ENCODE results near the gene TUBB1. TPM values are rescaled to one million over a fixed set of nuclear protein-coding genes. Genes with fewer than 3 reads are reported as not detected.

TUBB1 gene
- total RNA-seq, 2 experiments from 2014 or later: not detected

- Mint-ChIP-seq H3K9me3 (no peaks in the 10 kb centered on the region), H3K4me1 (ENCODE audit: low read depth) (peaks cover 39% of the 10 kb centered on the region), H3K4me3 (no peak overlapping the region), H3K27me3 (no peaks in the 10 kb centered on the region), H3K27ac (no peak overlapping the region), H3K36me3 (ENCODE audit: low read depth) (no peaks in the 10 kb centered on the region)
- DNase-seq (no peak), ATAC-seq (no peak)
- no peak for TF ChIP-seq CTCF (IDR thresholded peaks at IDR 0.05)
- intact Hi-C loops (cut with micrococcal nuclease): no loop called here
- ChIA-PET POLR2A (interaction anchor here (0.7 to 1.4 kb wide), 6 partner anchors 9 to 19 kb away, joined by 3 to 5 read pairs (median 3); partner anchors contain the start of gene ATP5F1E), CTCF (interaction anchor here (0.9 kb wide), 1 partner anchor 12 kb away, joined by 3 read pairs; no protein-coding TSS in a partner anchor)
Measured at GRCh38 chr20:59014680-59015389, 4.4 kb upstream of the TUBB1 start.

DNA sequence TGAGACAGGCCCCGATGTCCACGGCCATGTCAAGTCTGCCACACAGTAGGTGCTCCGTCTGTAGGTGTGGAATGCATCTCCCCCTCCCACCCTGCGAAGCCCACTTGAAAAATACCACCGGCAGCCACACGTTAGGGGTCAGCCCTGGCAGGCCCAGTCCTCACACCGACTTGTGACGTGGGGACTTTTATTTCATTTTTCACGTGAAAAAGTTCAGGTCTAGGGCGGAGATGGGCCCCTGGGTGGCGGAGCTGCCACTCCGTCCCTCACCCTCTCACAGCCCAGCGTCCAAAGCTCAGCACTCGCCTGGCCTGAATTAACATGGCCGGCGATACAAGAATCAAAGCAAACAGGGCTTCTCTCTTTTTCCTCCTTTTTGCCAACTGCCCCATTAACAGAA is 3.8 kb upstream of the TUBB1 start:
- no peak overlapping the region for H3K27ac Mint-ChIP-seq
- H3K36me3 Mint-ChIP-seq (ENCODE audit: low read depth): no peaks in the 10 kb centered on the region
- no peak for ATAC-seq
- intact Hi-C loops (cut with micrococcal nuclease): no loop called here
- no peaks in the 10 kb centered on the region for H3K27me3 Mint-ChIP-seq
- H3K9me3 Mint-ChIP-seq: no peaks in the 10 kb centered on the region
- CTCF ChIA-PET: interaction anchor here (0.9 kb wide), 1 partner anchor 11 kb away, joined by 3 read pairs; no protein-coding TSS in a partner anchor
- DNase-seq: no peak
- peaks cover 39% of the 10 kb centered on the region for H3K4me1 Mint-ChIP-seq (ENCODE audit: low read depth)
- no peak for TF ChIP-seq CTCF (IDR thresholded peaks at IDR 0.05)
- no peak overlapping the region for H3K4me3 Mint-ChIP-seq
- POLR2A ChIA-PET: interaction anchor here (1.0 to 1.3 kb wide), 3 partner anchors 13 to 19 kb away, joined by 3 to 5 read pairs (median 3); partner anchors contain the start of gene ATP5F1E

GRCh38 chr20:59015812-59016711 is 3.2 kb upstream of the TUBB1 start:
- intact Hi-C loops (cut with micrococcal nuclease): no loop called here
- Mint-ChIP-seq H3K27ac (peak overlapping the region; percentile 57), H3K4me1 (ENCODE audit: low read depth) (peaks cover 42% of the 10 kb centered on the region), H3K9me3 (no peaks in the 10 kb centered on the region), H3K4me3 (no peak overlapping the region), H3K36me3 (ENCODE audit: low read depth) (no peaks in the 10 kb centered on the region), H3K27me3 (no peaks in the 10 kb centered on the region)
- ChIA-PET CTCF (no interaction called here), POLR2A (interaction anchor here (1.2 to 1.3 kb wide), 2 partner anchors 16 to 20 kb away, joined by 3 to 5 read pairs; partner anchors contain the start of gene ATP5F1E)
- TF ChIP-seq CTCF (IDR thresholded peaks at IDR 0.05): no peak
- ATAC-seq (no peak), DNase-seq (no peak)

DNA sequence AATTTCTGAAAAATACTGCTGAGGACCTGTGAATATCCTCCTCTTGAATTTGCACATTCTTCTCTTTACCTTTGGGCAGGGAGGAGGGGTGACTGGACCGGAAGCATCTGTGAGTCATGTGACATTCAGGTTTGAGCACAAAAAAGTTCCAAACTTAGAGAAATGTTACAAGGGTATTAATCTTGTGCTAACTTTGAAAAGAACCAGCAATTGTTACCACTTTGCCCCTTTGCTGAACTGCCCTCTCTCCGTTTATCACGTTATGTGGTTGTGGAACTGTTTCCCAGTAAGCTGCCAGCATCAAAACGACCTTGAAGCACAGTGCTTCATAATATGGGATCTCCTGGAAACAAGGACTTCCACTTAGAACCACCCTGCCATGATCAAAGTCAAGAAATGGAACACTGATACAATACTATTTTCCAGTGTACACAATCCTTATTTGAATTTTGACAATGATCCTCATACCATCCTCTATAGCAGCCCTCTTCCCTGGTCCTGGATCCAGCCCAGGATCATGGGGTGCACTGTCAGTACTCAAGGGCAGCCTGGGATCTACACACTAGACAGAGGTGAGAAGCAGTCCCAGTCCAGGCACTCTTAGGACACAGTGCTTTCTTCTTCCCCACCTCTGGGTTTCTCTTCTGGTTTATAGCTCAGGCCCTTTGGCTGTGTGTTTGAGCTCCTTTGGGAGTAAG is 2.3 kb upstream of the TUBB1 start:
- intact Hi-C loops (cut with micrococcal nuclease): no loop called here
- H3K4me1 Mint-ChIP-seq (ENCODE audit: low read depth): peaks cover 38% of the 10 kb centered on the region
- H3K36me3 Mint-ChIP-seq (ENCODE audit: low read depth): no peaks in the 10 kb centered on the region
- CTCF ChIA-PET: no interaction called here
- H3K4me3 Mint-ChIP-seq: no peak overlapping the region
- ATAC-seq (peak; percentile 49), DNase-seq (peak; percentile 49)
- no peak for TF ChIP-seq CTCF (IDR thresholded peaks at IDR 0.05)
- H3K27me3 Mint-ChIP-seq: no peaks in the 10 kb centered on the region
- peak overlapping the region; percentile 27 for H3K27ac Mint-ChIP-seq
- POLR2A ChIA-PET: interaction anchor here (0.6 to 3.1 kb wide), 3 partner anchors 10 to 185 kb away, joined by 4 to 13 read pairs (median 9); partner anchors contain the start of gene ATP5F1E
- no peaks in the 10 kb centered on the region for H3K9me3 Mint-ChIP-seq
